ENCODE results near the gene VPS33A.
"Not testable (repeated sequence)": the region's sequence is repeated elsewhere in the genome, so short reads cannot be mapped to it uniquely, and the experiment has no call there.

VPS33A gene

GRCh38 chr12:122258939-122259338, 7.4 kb downstream of the VPS33A start:
- not testable (repeated sequence) for FAIRE-seq; DNase-seq (ENCODE audit: extremely low spot score, insufficient read length, low read depth)

GRCh38 chr12:122258462-122258861, 7.8 kb downstream of the VPS33A start:
- not testable (repeated sequence) for DNase-seq (ENCODE audit: extremely low spot score, insufficient read length, low read depth); FAIRE-seq

DNA sequence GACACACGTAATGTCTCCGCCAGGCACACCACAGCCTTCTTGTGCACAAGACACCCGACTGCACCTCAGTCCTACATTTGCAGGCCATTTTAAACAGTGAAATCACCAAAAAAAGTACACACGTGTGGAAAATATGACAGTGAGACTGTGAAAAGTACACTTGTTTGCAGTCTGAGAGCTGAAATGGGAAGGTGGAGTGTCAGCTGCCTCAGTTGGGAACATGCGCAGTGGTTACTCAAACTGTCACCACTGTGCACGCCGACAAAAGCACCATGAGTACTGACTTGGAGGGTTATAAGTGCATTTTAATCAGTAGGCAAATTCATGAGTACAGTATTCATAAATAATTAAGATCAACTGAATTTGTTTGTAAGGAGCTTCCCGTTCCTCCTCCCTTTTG, 15.8 kb downstream of the VPS33A start:
- no peak for FAIRE-seq
- DNase-seq (ENCODE audit: extremely low spot score, insufficient read length, low read depth): no peak

GRCh38 chr12:122250047-122250446, 16.2 kb downstream of the VPS33A start:
- FAIRE-seq (no peak), DNase-seq (ENCODE audit: extremely low spot score, insufficient read length, low read depth) (no peak)

DNA sequence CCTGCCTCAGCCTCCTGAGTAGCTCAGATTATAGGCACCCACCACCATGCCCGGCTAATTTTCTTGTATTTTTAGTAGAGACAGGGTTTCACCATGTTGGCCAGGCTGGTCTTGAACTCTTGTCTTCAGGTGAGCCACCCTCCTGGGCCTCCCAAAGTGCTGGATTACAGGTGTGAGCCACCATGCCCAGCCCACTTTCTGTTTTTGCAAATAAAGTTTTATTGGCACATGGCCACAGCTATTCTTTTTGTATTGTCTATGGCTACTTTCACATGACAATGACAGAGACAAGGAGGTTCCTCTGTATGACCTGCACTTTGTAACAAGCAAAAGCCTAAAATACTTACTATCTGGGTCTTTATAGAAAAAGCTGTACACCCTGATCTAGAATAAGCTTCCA, 20.7 kb downstream of the VPS33A start:
- DNase-seq (ENCODE audit: extremely low spot score, insufficient read length, low read depth) (no peak), FAIRE-seq (no peak)

GRCh38 chr12:122244565-122245371, 21.5 kb downstream of the VPS33A start:
- FAIRE-seq: no peak
- no peak for DNase-seq (ENCODE audit: extremely low spot score, insufficient read length, low read depth)

GRCh38 chr12:122243965-122244364, 22.3 kb downstream of the VPS33A start:
- DNase-seq (ENCODE audit: extremely low spot score, insufficient read length, low read depth) (no peak), FAIRE-seq (no peak)

DNA sequence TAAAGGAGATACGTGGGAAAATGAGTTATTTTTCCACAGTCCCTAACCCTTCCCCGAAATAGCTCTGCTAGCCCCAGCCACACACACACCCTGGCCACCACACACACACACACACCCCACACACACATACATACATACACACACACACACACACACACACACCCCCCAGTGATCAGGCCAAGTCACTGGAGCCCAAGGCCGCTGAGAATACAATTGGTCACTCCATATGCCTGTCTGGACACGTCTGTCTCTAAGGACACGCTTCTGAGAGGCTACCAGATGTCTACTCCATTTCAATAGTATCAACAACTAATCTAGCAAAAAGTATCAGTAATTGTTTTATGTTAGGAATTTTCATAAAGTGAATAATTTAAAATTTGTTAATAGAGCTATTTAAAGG, 27.4 kb downstream of the VPS33A start:
- no peak for DNase-seq (ENCODE audit: extremely low spot score, insufficient read length, low read depth)
- FAIRE-seq: no peak

- DNase-seq (ENCODE audit: extremely low spot score, insufficient read length, low read depth) (no peak), FAIRE-seq (no peak)
Observed at GRCh38 chr12:122235741-122236140, 30.6 kb downstream of the VPS33A start.

- FAIRE-seq: no peak
- DNase-seq (ENCODE audit: extremely low spot score, insufficient read length, low read depth): no peak
Observed at GRCh38 chr12:122232691-122233090, 33.6 kb downstream of the VPS33A start.

- FAIRE-seq (no peak), DNase-seq (ENCODE audit: extremely low spot score, insufficient read length, low read depth) (no peak)
Observed at GRCh38 chr12:122230798-122231197, 35.5 kb downstream of the VPS33A start.

GRCh38 chr12:122228092-122228491, 38.2 kb downstream of the VPS33A start:
- no peak for DNase-seq (ENCODE audit: extremely low spot score, insufficient read length, low read depth)
- no peak for FAIRE-seq

DNA sequence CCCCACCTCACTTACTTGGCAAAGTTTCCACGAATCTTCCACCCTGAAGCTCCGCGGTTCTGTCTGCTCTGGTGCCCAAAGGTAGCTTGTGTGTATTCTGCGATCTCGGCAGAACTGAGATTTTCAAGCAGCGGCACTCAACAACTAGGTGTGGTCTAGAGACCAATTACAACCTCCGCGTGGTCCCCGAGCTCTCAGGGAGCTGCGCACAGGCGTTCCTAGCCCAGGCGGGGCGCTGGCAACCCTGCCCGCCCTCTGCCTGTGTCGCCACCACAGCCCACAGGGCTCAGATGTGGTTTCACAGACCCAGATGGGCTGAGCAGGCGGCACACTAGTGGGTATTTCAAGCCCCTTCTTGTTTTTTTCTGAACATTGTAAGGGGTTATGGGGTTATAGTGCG, 39.0 kb downstream of the VPS33A start:
- no peak for FAIRE-seq

DNA sequence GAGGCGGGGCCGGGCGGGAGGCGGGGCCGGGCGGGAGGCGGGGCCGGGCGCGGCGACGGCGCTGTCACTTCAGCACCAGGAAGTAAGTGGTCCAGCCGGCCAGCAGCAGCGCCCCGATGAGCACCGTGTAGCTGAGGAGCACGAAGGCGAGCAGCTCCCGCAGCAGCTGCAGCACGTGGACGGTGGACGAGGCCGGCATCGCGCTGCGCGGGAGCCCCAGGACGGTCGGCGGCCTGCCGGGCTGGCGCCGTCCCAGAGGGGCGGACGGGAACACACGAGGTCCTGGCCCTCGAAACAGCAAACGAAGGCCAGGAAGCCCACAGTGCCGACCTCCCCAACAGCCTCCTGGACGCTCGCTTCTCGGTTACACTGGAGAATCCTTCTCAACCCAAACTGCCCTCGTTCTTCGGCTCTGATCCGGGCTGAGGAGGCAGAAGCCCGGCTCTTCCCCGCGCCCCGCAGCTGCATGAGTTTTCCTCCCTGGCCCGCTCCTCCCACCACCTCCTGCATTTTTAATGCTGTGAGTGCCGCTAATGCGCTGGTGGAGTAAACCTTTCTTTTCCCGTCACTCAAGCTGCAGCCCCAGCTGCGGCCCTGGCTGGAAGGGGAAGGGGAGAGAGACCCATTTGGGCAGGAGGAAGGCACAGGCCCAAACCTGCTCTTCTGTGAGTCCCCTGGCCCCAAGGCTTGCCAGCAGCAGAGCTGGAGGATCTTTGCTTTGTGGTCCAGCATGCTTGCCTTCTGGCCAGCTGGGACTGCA, 39.7 kb downstream of the VPS33A start:
- DNase-seq (ENCODE audit: extremely low spot score, insufficient read length, low read depth): no peak
- FAIRE-seq: no peak

More for the DNA sequence above, 39.0 kb downstream of the VPS33A start:
- no peak for DNase-seq (ENCODE audit: extremely low spot score, insufficient read length, low read depth)

- DNase-seq (ENCODE audit: extremely low spot score, insufficient read length, low read depth): peak; percentile 93
- FAIRE-seq: peak; percentile 100
Observed at GRCh38 chr12:122225683-122226365, 40.5 kb downstream of the VPS33A start, which contains the start of gene DIABLO. Gene DIABLO, minus strand, starts transcription at chr12:122226052. Its CDS starts 38 bp downstream, at chr12:122226014.

DNA sequence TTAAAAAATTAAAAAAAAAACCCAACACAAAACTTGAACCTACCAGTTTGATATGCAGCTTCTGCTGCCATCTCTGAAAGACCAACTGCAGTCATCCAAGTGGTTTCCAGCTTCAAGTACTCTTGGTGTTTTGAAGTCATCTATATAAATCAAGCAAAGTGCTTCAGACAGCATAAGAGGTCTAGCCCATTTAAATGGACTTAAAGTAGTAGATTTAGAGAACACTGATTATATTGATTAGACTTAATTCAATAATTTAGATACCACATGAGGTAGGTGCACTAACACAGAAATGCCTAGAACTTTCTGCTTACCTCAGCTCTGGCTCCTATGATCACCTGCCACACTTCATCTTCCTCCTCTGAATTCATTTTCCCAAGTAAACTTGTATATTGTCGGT, 49.8 kb downstream of the VPS33A start:
- FAIRE-seq: no peak
- no peak for DNase-seq (ENCODE audit: extremely low spot score, insufficient read length, low read depth)

GRCh38 chr12:122215771-122216170, 50.5 kb downstream of the VPS33A start:
- DNase-seq (ENCODE audit: extremely low spot score, insufficient read length, low read depth) (no peak), FAIRE-seq (no peak)

GRCh38 chr12:122208073-122208820, 58.0 kb downstream of the VPS33A start:
- no peak for FAIRE-seq
- DNase-seq (ENCODE audit: extremely low spot score, insufficient read length, low read depth): no peak

GRCh38 chr12:122207391-122207790, 58.9 kb downstream of the VPS33A start:
- DNase-seq (ENCODE audit: extremely low spot score, insufficient read length, low read depth) (no peak), FAIRE-seq (no peak)

DNA sequence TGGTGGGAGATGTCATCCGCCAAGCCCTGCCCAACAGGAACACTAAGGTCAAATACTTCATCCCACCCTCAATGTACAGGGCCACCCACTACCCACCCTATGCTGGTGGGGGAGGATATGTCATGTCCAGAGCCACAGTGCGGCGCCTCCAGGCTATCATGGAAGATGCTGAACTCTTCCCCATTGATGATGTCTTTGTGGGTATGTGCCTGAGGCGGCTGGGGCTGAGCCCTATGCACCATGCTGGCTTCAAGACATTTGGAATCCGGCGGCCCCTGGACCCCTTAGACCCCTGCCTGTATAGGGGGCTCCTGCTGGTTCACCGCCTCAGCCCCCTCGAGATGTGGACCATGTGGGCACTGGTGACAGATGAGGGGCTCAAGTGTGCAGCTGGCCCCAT, 59.3 kb downstream of the VPS33A start:
- FAIRE-seq (no peak), DNase-seq (ENCODE audit: extremely low spot score, insufficient read length, low read depth) (no peak)
